GM19372 (cell line): Measurements from ENCODE around the gene MOCS3.
A peak's percentile ranks its signal among the peaks of the same experiment; 100 is the strongest.

ENCODE experiments used
- ATAC-seq: cut with Tn5 transposase; IDR thresholded peaks from one replicate; pipeline ENCODE4 v1.9.1; 2021; ENCODE audit warnings: mild to moderate bottlenecking, low read depth, moderate library complexity; ENCODE audit not compliant: unreplicated experiment

Gene MOCS3

DNA sequence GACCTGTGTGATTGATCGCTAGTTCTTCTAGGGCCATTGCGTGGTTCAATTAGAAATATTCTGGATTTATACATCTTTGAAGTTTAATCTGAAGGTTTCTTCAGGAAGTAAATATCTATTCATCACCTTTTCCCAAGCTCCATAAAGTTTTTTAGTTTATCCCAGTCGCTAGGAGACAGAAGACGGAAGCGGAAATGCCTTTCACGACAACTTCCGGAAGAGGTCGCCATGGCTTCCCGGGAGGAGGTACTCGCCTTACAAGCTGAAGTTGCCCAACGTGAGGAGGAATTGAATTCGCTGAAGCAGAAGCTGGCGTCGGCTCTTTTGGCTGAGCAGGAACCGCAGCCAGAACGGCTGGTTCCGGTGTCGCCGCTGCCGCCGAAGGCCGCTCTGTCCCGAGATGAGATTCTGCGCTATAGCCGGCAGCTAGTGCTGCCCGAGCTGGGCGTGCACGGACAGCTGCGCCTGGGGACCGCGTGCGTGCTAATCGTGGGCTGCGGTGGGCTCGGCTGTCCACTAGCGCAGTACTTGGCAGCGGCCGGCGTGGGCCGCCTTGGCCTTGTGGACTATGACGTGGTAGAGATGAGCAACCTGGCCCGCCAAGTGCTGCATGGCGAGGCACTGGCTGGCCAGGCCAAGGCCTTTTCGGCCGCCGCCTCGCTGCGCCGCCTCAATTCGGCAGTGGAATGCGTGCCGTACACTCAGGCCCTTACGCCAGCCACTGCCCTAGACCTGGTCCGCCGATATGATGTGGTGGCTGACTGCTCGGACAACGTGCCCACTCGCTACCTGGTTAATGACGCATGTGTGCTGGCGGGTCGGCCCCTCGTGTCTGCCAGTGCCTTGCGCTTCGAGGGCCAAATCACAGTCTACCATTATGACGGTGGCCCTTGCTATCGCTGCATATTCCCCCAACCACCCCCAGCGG lies at the start of gene MOCS3:
Gene MOCS3, plus strand, starts transcription at position 204 of the 928 bp plus-strand sequence. Its CDS starts 25 bp downstream, at position 229.
- peak; percentile 74 for ATAC-seq

GRCh38 chr20:50909413-50909812 lies 49.2 kb upstream of the MOCS3 start:
- no peak for ATAC-seq

DNA sequence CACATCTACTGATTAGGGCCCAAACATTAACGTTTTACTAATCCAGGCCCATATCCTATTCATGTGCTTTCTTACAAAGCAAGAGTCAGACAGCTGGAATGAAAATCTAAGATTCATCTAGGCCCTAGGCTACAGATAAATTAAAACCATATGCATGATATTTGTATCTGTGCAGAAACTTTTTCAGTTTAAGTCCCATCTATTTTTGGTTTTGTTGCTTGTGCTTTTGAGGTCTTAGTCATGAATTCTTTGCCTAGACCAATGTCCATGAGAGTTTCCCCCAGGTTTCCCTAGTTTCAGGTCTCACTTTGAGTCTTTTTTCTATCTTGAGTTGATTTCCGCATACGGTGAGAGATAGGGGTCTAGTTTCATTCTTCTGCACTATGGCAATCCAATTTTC lies 47.6 kb upstream of the MOCS3 start:
- no peak for ATAC-seq

GRCh38 chr20:50911716-50912115 lies 46.9 kb upstream of the MOCS3 start:
- no peak for ATAC-seq

- no peak for ATAC-seq
These were observed 44.8 kb upstream of the MOCS3 start for GRCh38 chr20:50913690-50914375.

DNA sequence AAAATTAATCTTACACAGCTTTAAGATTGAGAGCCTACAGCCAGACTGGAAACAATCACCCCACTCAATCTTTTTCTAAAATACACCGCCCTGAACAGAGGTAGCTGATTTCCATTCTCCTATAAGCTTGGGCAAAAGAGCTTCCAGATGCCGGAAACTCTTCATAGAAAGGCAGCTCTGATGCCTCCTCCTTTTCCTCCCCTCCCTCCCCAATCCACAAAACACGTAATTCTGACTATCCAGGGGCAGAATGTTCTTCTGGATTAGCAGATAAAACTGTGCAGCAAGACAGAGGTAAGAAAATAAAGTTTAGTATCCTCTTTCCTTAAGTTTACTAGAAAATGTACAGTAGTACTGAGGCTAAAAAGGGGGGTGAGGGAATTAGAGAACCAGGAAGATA lies 43.2 kb upstream of the MOCS3 start:
- no peak for ATAC-seq

GRCh38 chr20:50916257-50916656 lies 42.4 kb upstream of the MOCS3 start:
- no peak for ATAC-seq

GRCh38 chr20:50916934-50917333 lies 41.7 kb upstream of the MOCS3 start:
- ATAC-seq, result no peak

GRCh38 chr20:50918403-50918802 lies 40.2 kb upstream of the MOCS3 start:
- ATAC-seq, result no peak

DNA sequence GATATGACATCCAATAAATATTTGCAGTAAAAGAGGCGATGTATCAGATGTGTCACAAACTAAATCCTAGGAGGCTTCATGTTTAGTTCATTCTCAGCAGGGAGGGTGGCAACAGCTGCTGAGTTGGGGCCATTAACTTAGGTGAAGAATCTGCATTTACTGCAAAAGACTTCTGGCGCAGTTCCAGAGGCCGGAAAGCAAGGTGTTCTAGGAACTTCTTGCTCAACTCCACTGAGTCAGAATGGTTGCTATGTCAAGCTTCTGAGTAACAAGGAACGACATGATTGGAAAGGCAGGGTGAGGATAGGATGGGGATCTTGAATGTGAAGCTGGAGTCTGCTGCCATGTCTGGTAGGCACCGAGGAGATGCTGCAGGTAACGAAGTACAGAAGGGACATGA lies 39.1 kb upstream of the MOCS3 start:
- ATAC-seq, result no peak

DNA sequence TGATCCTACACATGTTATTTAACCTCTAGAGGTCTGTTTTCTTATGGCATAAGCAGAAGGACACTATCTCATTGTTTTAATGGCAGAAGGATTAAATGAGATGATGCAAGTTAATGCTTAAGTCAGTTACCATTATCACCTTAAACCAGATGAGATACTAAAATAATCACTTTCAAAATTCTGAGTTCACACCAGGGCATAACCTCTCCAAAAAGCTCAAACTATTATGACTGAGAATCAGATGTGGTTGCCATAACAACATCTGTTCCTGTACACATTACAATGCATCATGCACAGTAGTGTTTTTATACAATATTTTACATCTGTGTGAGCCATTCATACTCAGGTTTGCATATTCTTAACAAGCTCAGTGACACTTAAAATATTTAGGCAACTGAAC lies 37.6 kb upstream of the MOCS3 start:
- no peak for ATAC-seq

- no peak for ATAC-seq
These were observed 36.7 kb upstream of the MOCS3 start for GRCh38 chr20:50921803-50922501.

DNA sequence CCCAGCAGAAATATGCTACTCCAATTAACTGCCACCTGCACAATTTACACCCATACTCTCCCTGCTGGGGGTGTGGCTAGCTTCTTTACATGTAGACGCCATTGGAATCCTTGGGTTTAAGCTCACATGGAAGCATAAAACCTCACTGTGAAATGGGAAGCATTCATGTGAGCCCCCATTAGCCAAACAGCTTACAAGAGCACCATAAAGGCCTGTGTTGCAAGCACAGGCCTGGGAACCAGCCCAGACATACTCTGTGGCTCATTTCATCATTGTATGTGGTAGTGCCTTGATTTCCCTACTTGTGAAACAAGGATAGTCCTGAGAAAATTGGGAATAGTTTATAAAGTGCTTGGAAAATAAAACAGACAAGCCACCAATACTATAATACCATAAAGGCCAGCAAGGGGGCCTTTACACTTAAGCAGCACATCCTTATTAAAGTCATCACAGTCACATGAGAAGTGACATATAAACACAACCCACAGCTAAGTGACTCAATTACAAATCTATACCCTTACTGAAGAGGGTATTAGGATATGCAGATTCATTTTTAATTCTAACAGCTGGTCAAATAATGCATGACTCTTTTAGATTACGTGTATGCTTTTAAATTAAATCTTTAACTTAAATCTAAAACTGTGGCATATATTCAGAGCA lies 34.2 kb upstream of the MOCS3 start:
- no peak for ATAC-seq

DNA sequence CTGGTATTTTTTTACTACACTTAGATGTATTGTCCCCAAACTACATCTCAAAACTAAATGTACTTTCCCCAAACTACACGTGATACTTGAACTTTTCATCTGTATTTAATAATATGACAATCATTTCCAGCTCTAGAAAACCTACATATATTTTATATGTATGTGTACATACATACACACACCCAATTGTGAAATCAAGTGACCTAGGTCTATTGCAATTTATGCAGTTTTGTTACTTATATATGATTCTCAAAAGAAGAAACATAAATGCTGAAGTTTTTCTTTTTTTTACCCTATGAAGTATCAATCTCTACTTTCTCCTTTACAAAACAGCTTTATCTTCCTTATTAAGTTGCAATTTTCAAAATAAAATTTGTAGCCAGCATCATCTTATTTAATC lies 32.1 kb upstream of the MOCS3 start:
- no peak for ATAC-seq

GRCh38 chr20:50928469-50928868 lies 30.1 kb upstream of the MOCS3 start:
- no peak for ATAC-seq

DNA sequence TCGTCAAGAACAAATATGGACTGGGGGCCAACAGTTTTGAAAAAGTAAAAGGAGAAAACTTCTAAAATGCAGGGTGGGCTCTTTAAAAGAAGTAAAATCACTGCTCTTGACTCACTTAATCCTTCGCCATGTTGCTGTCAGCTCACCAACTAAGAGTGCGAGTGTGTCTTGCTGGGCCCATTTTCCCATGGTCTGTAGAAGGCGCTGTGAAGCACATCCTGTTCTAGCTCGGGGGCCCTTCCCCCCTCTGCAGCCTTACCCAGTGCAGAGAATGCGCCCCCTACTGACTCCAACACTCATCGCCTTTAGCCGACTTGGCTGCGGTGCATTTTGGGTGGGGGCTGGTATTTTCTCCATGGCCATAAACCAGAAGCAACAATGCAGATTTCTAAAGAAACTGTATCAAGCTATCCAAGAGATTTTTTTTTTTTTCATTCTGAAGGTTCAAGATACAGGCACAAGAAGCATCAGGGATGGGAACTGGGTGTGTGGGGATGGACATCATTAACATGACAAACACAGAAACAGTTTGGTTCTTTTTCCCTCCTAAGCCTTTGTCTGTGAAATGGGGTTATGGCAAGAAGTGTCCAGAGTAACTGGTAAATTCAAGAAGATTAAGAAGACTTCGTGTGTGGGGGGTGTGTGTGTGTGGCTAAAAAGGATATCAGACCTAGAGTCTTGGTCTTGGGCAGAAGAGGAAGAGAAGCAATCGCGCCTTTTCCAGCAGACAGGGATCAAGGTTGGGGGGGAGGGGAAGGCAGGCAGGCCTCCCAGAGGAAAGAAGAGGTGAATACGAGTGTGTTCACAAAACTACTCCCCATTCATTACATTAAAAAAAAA lies 29.1 kb upstream of the MOCS3 start:
- ATAC-seq, result peak; percentile 43

GRCh38 chr20:50930139-50930975 lies 28.3 kb upstream of the MOCS3 start:
- no peak for ATAC-seq

GRCh38 chr20:50930976-50931305 lies 27.7 kb upstream of the MOCS3 start:
- peak; percentile 17 for ATAC-seq
